Loucy (cell line): ENCODE data around the gene CCDC191.

Experiments
- H2AFZ ChIP-seq: fragments of 200-600 bp; sonication (generic); 2 replicates; pipeline ENCODE4 v1.6.0; 2016; ENCODE audit warnings: antibody characterized with exemption, mild to moderate bottlenecking, low read length, moderate library complexity
- H3F3A ChIP-seq: fragments of 200-600 bp; 2 replicates; pipeline ENCODE4 v1.6.0; 2016; ENCODE audit warnings: antibody characterized with exemption, low read depth, mild to moderate bottlenecking
- H3K27me3 ChIP-seq: fragments of 200-600 bp; sonication (generic); 2 replicates; pipeline ENCODE4 v1.6.1; 2014; ENCODE audit warnings: low read length, mild to moderate bottlenecking; ENCODE audit not compliant: insufficient read depth, poor library complexity, severe bottlenecking
- H3K36me3 ChIP-seq: fragments of 200-600 bp; sonication (generic); 2 replicates; pipeline ENCODE4 v1.6.1; 2016; ENCODE audit warnings: low read length; ENCODE audit not compliant: insufficient read depth
- H3K4me1 ChIP-seq: fragments of 200-600 bp; sonication (generic); 2 replicates; pipeline ENCODE4 v1.5.1; 2014; ENCODE audit warnings: low read length, mild to moderate bottlenecking; ENCODE audit not compliant: insufficient read depth, poor library complexity, severe bottlenecking
- H3K4me2 ChIP-seq: fragments of 200-600 bp; sonication (generic); 2 replicates; pipeline ENCODE4 v1.6.0; 2014; ENCODE audit warnings: antibody characterized with exemption, low read length, low read depth, mild to moderate bottlenecking; ENCODE audit not compliant: poor library complexity, severe bottlenecking
- H3K4me3 ChIP-seq: fragments of 200-600 bp; sonication (generic); 2 replicates; pipeline ENCODE4 v1.5.1; 2014; ENCODE audit warnings: low read length, mild to moderate bottlenecking, mixed read lengths; ENCODE audit not compliant: poor library complexity, severe bottlenecking
- H3K79me2 ChIP-seq: fragments of 200-600 bp; sonication (generic); 2 replicates; pipeline ENCODE4 v1.6.1; 2014; ENCODE audit warnings: low read length; ENCODE audit not compliant: insufficient read depth
- H3K9ac ChIP-seq: fragments of 200-600 bp; sonication (generic); 2 replicates; pipeline ENCODE4 v1.6.0; 2014; ENCODE audit warnings: mild to moderate bottlenecking, low read depth, low read length, moderate library complexity; ENCODE audit not compliant: poor library complexity, severe bottlenecking
- H3K9me2 ChIP-seq: fragments of 200-600 bp; sonication (generic); replicated peaks from 2 replicates; pipeline ENCODE4 v1.6.1; 2016; ENCODE audit warnings: low read depth, low read length, mixed read lengths
- H3K9me3 ChIP-seq: fragments of 200-600 bp; sonication (generic); 2 replicates; pipeline ENCODE4 v1.6.1; 2014; ENCODE audit warnings: mild to moderate bottlenecking, antibody characterized with exemption, low read length, low read depth; ENCODE audit not compliant: insufficient read depth
- H4K20me1 ChIP-seq: fragments of 200-600 bp; sonication (generic); 2 replicates; pipeline ENCODE4 v1.6.0; 2014; ENCODE audit warnings: antibody characterized with exemption, low read length, mild to moderate bottlenecking; ENCODE audit not compliant: insufficient read depth, poor library complexity, severe bottlenecking
- EZH2phosphoT487 ChIP-seq: fragments of 200-600 bp; IDR thresholded peaks from 2 replicates; pipeline ENCODE4 v1.6.1; 2018; ENCODE audit warnings: antibody characterized with exemption, mild to moderate bottlenecking, moderate library complexity, borderline replicate concordance
- TF ChIP-seq, protein P1 (sequence below): fragments of 200-600 bp; sonication (generic); conservative IDR thresholded peaks from 2 replicates; pipeline ENCODE4 v1.5.1; 2014; ENCODE audit warnings: mild to moderate bottlenecking, antibody characterized with exemption, low read length

Gene CCDC191

DNA sequence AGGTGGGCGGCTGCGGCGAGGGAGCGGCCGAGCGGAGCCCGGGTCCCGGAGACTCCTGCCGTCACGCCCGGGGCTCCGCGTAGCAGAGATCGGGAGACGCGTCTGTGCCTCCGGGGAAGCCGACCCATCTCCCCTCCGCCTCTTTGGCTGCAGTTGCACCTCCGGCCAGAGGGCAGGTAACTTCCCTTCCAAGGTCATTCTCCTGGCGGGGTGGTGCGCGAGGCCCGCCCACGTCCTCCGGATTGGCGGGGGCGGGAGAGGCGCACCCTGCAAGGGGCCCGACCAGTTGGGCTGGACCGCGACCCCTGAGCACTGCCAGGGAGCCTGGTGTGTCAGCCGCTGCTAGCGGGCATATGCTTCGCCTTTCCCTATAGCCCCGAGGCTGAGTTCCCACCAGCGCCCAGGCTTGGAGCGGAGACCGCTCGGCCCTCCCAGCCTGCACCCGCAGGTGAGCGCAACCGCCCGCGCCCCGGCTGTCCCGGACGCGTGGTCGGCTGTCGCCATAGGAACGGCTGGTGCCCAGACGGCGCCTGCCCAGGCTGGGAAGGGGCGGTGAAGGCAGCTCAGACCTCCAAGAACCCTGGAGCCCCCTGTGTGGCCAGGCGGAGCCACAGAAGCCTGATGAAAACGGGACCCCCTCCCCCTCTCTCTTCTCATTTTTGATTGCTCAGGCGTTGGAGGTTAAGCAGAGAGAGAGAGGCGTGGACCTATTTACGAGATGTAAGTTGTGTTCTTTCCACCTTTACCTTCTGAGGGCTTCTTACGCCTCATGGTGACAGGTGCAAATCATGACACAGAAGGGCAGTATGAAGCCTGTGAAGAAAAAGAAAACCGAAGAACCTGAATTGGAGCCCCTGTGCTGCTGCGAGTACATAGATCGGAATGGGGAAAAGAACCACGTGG lies 108.1 kb downstream of the CCDC191 start:
- Histone ChIP-seq H3K4me3 (peak overlapping the region; percentile 83), H3K9me3 (no peaks in the 10 kb centered on the region), H3K9ac (peak overlapping the region; percentile 63), H2AFZ (peak overlapping the region; percentile 96), H3K9me2 (no peaks in the 10 kb centered on the region), H3K79me2 (no peaks in the 10 kb centered on the region), H3K4me2 (peak overlapping the region; percentile 83), H3K4me1 (peaks cover 27% of the 10 kb centered on the region), H3K36me3 (no peaks in the 10 kb centered on the region), H4K20me1 (no peaks in the 10 kb centered on the region), H3F3A (no peaks in the 10 kb centered on the region), H3K27me3 (no peaks in the 10 kb centered on the region)
- TF ChIP-seq EZH2phosphoT487, result no peak
- TF ChIP-seq, protein P1, sequence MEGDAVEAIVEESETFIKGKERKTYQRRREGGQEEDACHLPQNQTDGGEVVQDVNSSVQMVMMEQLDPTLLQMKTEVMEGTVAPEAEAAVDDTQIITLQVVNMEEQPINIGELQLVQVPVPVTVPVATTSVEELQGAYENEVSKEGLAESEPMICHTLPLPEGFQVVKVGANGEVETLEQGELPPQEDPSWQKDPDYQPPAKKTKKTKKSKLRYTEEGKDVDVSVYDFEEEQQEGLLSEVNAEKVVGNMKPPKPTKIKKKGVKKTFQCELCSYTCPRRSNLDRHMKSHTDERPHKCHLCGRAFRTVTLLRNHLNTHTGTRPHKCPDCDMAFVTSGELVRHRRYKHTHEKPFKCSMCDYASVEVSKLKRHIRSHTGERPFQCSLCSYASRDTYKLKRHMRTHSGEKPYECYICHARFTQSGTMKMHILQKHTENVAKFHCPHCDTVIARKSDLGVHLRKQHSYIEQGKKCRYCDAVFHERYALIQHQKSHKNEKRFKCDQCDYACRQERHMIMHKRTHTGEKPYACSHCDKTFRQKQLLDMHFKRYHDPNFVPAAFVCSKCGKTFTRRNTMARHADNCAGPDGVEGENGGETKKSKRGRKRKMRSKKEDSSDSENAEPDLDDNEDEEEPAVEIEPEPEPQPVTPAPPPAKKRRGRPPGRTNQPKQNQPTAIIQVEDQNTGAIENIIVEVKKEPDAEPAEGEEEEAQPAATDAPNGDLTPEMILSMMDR, result no peak

DNA sequence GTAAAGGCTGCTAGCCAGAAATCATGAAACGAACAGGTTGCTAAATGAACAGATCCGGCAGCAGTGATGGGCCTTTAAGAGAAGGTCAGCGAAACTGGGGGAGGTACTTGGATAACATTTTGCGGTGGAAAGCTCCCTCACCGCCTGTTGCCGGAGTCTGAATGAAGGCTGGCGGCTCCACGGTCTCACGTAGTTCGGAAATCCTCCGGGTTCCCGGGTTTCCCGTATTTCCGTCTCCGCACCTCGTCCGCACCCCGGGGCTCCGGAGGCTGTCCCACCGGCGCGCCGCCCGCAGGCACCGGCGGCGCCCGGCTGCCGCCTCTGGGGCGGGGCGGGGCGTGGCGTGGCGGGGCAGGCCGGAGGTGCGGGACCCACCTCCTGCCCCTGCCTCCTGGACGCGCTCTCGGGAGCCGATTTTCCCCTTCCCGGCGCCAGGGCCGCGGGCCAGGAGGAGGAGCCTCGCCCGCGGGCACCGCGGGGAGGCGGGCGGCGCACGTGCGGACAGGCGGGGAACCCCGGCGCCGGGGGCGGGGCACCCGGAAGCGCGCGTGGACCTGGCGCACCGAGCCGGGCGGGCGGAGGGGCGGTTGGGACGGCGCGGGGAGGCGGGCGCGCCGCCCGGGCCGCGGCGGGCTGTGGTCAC lies 108.8 kb downstream of the CCDC191 start, which contains the start of gene ZDHHC23:
TSS of gene ZDHHC23 (plus strand) at position 642 of the 643 bp plus-strand sequence. CDS start 790 bp downstream, outside the sequence.
- H3K36me3 ChIP-seq, result no peaks in the 10 kb centered on the region
- H3K9me3 ChIP-seq, result no peaks in the 10 kb centered on the region
- H3K4me2 ChIP-seq, result peak within 1 kb of the TSS; percentile 83
- H3F3A ChIP-seq, result no peaks in the 10 kb centered on the region
- peaks cover 25% of the 10 kb centered on the region for H3K4me1 ChIP-seq
- no peaks in the 10 kb centered on the region for H3K27me3 ChIP-seq
- no peaks in the 10 kb centered on the region for H4K20me1 ChIP-seq
- H3K79me2 ChIP-seq, result no peaks in the 10 kb centered on the region
- peak within 1 kb of the TSS; percentile 71 for H3K9ac ChIP-seq
- H2AFZ ChIP-seq, result peak within 1 kb of the TSS; percentile 96
- H3K9me2 ChIP-seq, result no peaks in the 10 kb centered on the region
- H3K4me3 ChIP-seq, result peak within 1 kb of the TSS; percentile 83
- TF ChIP-seq, protein P1, result no peak
- TF ChIP-seq EZH2phosphoT487, result no peak

DNA sequence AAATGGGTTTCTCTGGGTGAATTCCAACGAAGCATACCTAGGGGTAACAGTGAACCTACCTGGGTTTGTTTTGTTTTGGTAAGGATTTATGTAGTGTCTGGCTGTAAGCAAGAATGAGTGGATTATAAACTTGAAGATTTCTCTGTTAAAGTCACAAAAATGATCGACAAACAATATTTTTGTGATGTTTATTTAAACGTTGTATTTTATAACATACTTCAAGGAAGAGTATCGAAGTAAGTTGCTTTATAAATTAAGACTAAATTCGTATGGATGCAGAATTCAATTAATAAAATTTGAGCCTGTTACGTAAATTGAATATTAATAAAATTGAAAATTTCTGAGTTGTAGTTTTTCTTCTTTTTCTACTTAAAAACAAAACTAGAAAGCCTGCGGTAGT lies 109.5 kb downstream of the CCDC191 start:
- Histone ChIP-seq H3K4me3 (peak overlapping the region; percentile 83), H3K9me2 (no peaks in the 10 kb centered on the region), H3K79me2 (no peaks in the 10 kb centered on the region), H3K27me3 (no peaks in the 10 kb centered on the region), H2AFZ (peak overlapping the region; percentile 87), H3F3A (no peaks in the 10 kb centered on the region), H4K20me1 (no peaks in the 10 kb centered on the region), H3K9ac (peak overlapping the region; percentile 71), H3K4me2 (peak overlapping the region; percentile 73), H3K4me1 (peaks cover 25% of the 10 kb centered on the region), H3K9me3 (no peaks in the 10 kb centered on the region), H3K36me3 (no peaks in the 10 kb centered on the region)
- no peak for TF ChIP-seq EZH2phosphoT487
- TF ChIP-seq, protein P1, result no peak
